Measurements from ENCODE around the gene TMEM212.
"Not testable (repeated sequence)": the region's sequence is repeated elsewhere in the genome, so short reads cannot be mapped to it uniquely, and the experiment has no call there.

The TMEM212 gene

GRCh38 chr3:171898192-171898591, 55.0 kb downstream of the TMEM212 start:
- TF ChIP-seq POLR2AphosphoS5 (IDR thresholded peaks at IDR 0.05; ENCODE audit: low read depth) (no peak), GABPA (IDR thresholded peaks at IDR 0.05; ENCODE audit: low read depth) (no peak), CTCF (IDR thresholded peaks at IDR 0.05; ENCODE audit: insufficient read depth, low read length) (no peak), REST (IDR thresholded peaks at IDR 0.05; ENCODE audit: insufficient replicate concordance, low read depth) (no peak), SPI1 (IDR thresholded peaks at IDR 0.05; ENCODE audit: borderline replicate concordance, low read depth) (no peak)
- no peaks in the 10 kb centered on the region for H3K27me3 ChIP-seq (ENCODE audit: insufficient read depth, poor library complexity, severe bottlenecking)
- no peak overlapping the region for H3K4me3 ChIP-seq (replicated peaks; ENCODE audit: insufficient read depth, low read length)
- no peak overlapping the region for H3K27ac ChIP-seq (replicated peaks)
- DNase-seq (ENCODE audit: low read depth in 1 of 2, low spot score in 1 of 2) = no peak

- Histone ChIP-seq H3K27me3 (ENCODE audit: insufficient read depth, poor library complexity, severe bottlenecking) (no peaks in the 10 kb centered on the region), H3K4me3 (replicated peaks; ENCODE audit: insufficient read depth, low read length) (no peak overlapping the region), H3K27ac (replicated peaks) (no peak overlapping the region)
- no peak for DNase-seq (ENCODE audit: low read depth in 1 of 2, low spot score in 1 of 2)
- TF ChIP-seq SPI1 (IDR thresholded peaks at IDR 0.05; ENCODE audit: borderline replicate concordance, low read depth) = no peak
Measured at GRCh38 chr3:171900446-171900845, 57.3 kb downstream of the TMEM212 start.

- Histone ChIP-seq H3K27me3 (ENCODE audit: insufficient read depth, poor library complexity, severe bottlenecking) (no peaks in the 10 kb centered on the region), H3K4me3 (replicated peaks; ENCODE audit: insufficient read depth, low read length) (no peak overlapping the region), H3K27ac (replicated peaks) (no peak overlapping the region)
- DNase-seq (ENCODE audit: low read depth in 1 of 2, low spot score in 1 of 2) = no peak
- TF ChIP-seq CTCF (IDR thresholded peaks at IDR 0.05; ENCODE audit: insufficient read depth, low read length) (no peak), REST (IDR thresholded peaks at IDR 0.05; ENCODE audit: insufficient replicate concordance, low read depth) (no peak), POLR2AphosphoS5 (IDR thresholded peaks at IDR 0.05; ENCODE audit: low read depth) (no peak), SPI1 (IDR thresholded peaks at IDR 0.05; ENCODE audit: borderline replicate concordance, low read depth) (no peak), GABPA (IDR thresholded peaks at IDR 0.05; ENCODE audit: low read depth) (no peak)
Measured at GRCh38 chr3:171901615-171902312, 58.6 kb downstream of the TMEM212 start.

GRCh38 chr3:171904829-171905228, 61.7 kb downstream of the TMEM212 start:
- Histone ChIP-seq H3K27me3 (ENCODE audit: insufficient read depth, poor library complexity, severe bottlenecking) (no peaks in the 10 kb centered on the region), H3K27ac (replicated peaks) (no peak overlapping the region), H3K4me3 (replicated peaks; ENCODE audit: insufficient read depth, low read length) (no peak overlapping the region)
- DNase-seq (ENCODE audit: low read depth in 1 of 2, low spot score in 1 of 2) = no peak
- TF ChIP-seq SPI1 (IDR thresholded peaks at IDR 0.05; ENCODE audit: borderline replicate concordance, low read depth) = no peak
- no peak for TF ChIP-seq POLR2AphosphoS5 (IDR thresholded peaks at IDR 0.05; ENCODE audit: low read depth)
- TF ChIP-seq REST (IDR thresholded peaks at IDR 0.05; ENCODE audit: insufficient replicate concordance, low read depth) = no peak
- no peak for TF ChIP-seq CTCF (IDR thresholded peaks at IDR 0.05; ENCODE audit: insufficient read depth, low read length)
- TF ChIP-seq GABPA (IDR thresholded peaks at IDR 0.05; ENCODE audit: low read depth) = no peak

- not testable (repeated sequence) for H3K4me3 ChIP-seq (replicated peaks; ENCODE audit: insufficient read depth, low read length); H3K27me3 ChIP-seq (ENCODE audit: insufficient read depth, poor library complexity, severe bottlenecking); DNase-seq (ENCODE audit: low read depth in 1 of 2, low spot score in 1 of 2); H3K27ac ChIP-seq (replicated peaks)
Measured at GRCh38 chr3:171906503-171906902, 63.4 kb downstream of the TMEM212 start.
